A549 (cell line): Measurements from ENCODE around the gene KNDC1. TPM values are rescaled to one million over a fixed set of nuclear protein-coding genes. Genes with fewer than 3 reads are reported as not detected.

Experiments
- ATAC-seq, 2 experiments: fragments of 200-7000 bp in 1 of 2; fragments of >200 bp in 1 of 2; cut with Nextera tagmentation in 1 of 2; cut with Tn5 transposase in 1 of 2; 3 replicates each; pipeline versions ENCODE4 v1.8.0 to v1.9.1; 2018 to 2020; ENCODE audit warnings: mild to moderate bottlenecking in 1 of 2, moderate library complexity in 1 of 2
- CTCF ChIA-PET: fragments of 300-600 bp; sonication (Branson Sonifier 250); formaldehyde crosslinking; extraction: SDS; loops from one replicate; lab custom pipeline; 2021; ENCODE audit warnings: antibody characterized with exemption, inconsistent platforms; lab: Yijun Ruan, JAX
- POLR2A ChIA-PET: fragments of 350-600 bp; formaldehyde crosslinking; extraction: SDS; loops from one replicate; lab custom pipeline; 2021; ENCODE audit warnings: antibody characterized with exemption, inconsistent platforms; lab: Yijun Ruan, JAX
- DNase-seq, 2 experiments: peaks; one replicate each; pipeline versions ENCODE4 v3.0.0 to v3.0.0-alpha.2; 2011 to 2016; ENCODE audit warnings: low read depth in 1 of 2, low spot score in 1 of 2
- FAIRE-seq: peaks from 2 replicates; lab custom pipeline; 2011; peaks lifted over from hg19 to GRCh38; lab: Jason Lieb, UNC
- H3K27ac ChIP-seq, 2 experiments: fragments of >200 bp; sonication (Bioruptor Twin); formaldehyde crosslinking; 3 replicates each; pipeline ENCODE4 v1.5.1; 2016 to 2017
- H3K4me1 ChIP-seq: fragments of >200 bp; sonication (Bioruptor Twin); formaldehyde crosslinking; 3 replicates; pipeline ENCODE4 v1.6.1; 2016
- H3K4me2 ChIP-seq: fragments of >200 bp; sonication (Bioruptor Twin); formaldehyde crosslinking; 3 replicates; pipeline ENCODE4 v1.6.1; 2016
- H3K4me3 ChIP-seq: fragments of >200 bp; sonication (Bioruptor Twin); formaldehyde crosslinking; 3 replicates; pipeline ENCODE4 v1.5.1; 2016
- H3K9me3 ChIP-seq: fragments of >200 bp; sonication (Bioruptor Twin); formaldehyde crosslinking; 3 replicates; pipeline ENCODE4 v1.6.1; 2016
- BHLHE40 ChIP-seq: IDR thresholded peaks from 2 replicates; pipeline ENCODE4 v1.6.1; 2012; ENCODE audit warnings: low read depth, low read length, inconsistent platforms
- CEBPB ChIP-seq, 2 experiments: fragments of >200 bp in 1 of 2; sonication (Bioruptor Twin) in 1 of 2; formaldehyde crosslinking in 1 of 2; IDR thresholded peaks; 2 replicates each; pipeline ENCODE4 v1.6.1; 2012 to 2016
- CHD2 ChIP-seq: fragments of 150-350 bp; IDR thresholded peaks from 2 replicates; pipeline ENCODE4 v1.6.1; 2014; ENCODE audit warnings: low read length; ENCODE audit not compliant: partially characterized antibody
- ELK1 ChIP-seq: fragments of 150-350 bp; IDR thresholded peaks from 2 replicates; pipeline ENCODE4 v1.6.1; 2014; ENCODE audit warnings: low read depth, mild to moderate bottlenecking, low read length
- EP300 ChIP-seq, 2 experiments: fragments of >200 bp; sonication (Bioruptor Twin); formaldehyde crosslinking; IDR thresholded peaks; 2 replicates in 1 of 2; 3 replicates in 1 of 2; pipeline ENCODE4 v1.6.1; 2016 to 2017
- ESRRA ChIP-seq: fragments of 150-350 bp; IDR thresholded peaks from 2 replicates; pipeline ENCODE4 v1.6.1; 2014; ENCODE audit warnings: mild to moderate bottlenecking, low read length, borderline replicate concordance
- FOXS1 ChIP-seq: fragments of 250-450 bp; sonication (Bioruptor Pico); IDR thresholded peaks from 2 replicates; pipeline ENCODE4 v1.5.0; 2020; ENCODE audit warnings: mild to moderate bottlenecking, moderate library complexity
- GATA3 ChIP-seq: IDR thresholded peaks from 2 replicates; pipeline ENCODE4 v1.6.1; 2012; ENCODE audit warnings: borderline replicate concordance
- HDAC2 ChIP-seq: fragments of 200-600 bp; sonication (generic); IDR thresholded peaks from 2 replicates; pipeline ENCODE4 v1.6.1; 2016
- KDM1A ChIP-seq: fragments of 200-600 bp; sonication (generic); IDR thresholded peaks from 2 replicates; pipeline ENCODE4 v1.6.1; 2016; ENCODE audit warnings: low read depth, mild to moderate bottlenecking
- KDM5A ChIP-seq: fragments of 200-600 bp; sonication (generic); IDR thresholded peaks from 2 replicates; pipeline ENCODE4 v1.6.1; 2016; ENCODE audit warnings: antibody characterized with exemption, mild to moderate bottlenecking
- MAFK ChIP-seq: fragments of 450-650 bp; IDR thresholded peaks from 2 replicates; pipeline ENCODE4 v1.6.1; 2014; ENCODE audit not compliant: partially characterized antibody
- MAZ ChIP-seq: fragments of 150-350 bp; IDR thresholded peaks from 2 replicates; pipeline ENCODE4 v1.6.1; 2014; ENCODE audit warnings: antibody characterized with exemption, low read depth, low read length, borderline replicate concordance
- MYC ChIP-seq: IDR thresholded peaks from 2 replicates; pipeline ENCODE4 v1.6.1; 2012; ENCODE audit warnings: mild to moderate bottlenecking, inconsistent platforms, low read length, improper control_type of control experiment, borderline replicate concordance
- RCOR1 ChIP-seq: fragments of 150-350 bp; IDR thresholded peaks from 2 replicates; pipeline ENCODE4 v1.6.1; 2014; ENCODE audit warnings: antibody characterized with exemption, low read length, low read depth
- RFX5 ChIP-seq: fragments of 450-650 bp; IDR thresholded peaks from 2 replicates; pipeline ENCODE4 v1.7.1; 2014; ENCODE audit warnings: antibody characterized with exemption, mild to moderate bottlenecking, moderate library complexity
- SMC3 ChIP-seq: fragments of >200 bp; sonication (Bioruptor Twin); formaldehyde crosslinking; IDR thresholded peaks from 3 replicates; pipeline ENCODE4 v1.6.1; 2018; ENCODE audit warnings: inconsistent platforms
- SREBF2 ChIP-seq: fragments of 450-650 bp; IDR thresholded peaks from 2 replicates; pipeline ENCODE4 v1.6.1; 2014; ENCODE audit warnings: mild to moderate bottlenecking, moderate library complexity
- TP53 ChIP-seq: fragments of 250-450 bp; sonication (Bioruptor Pico); IDR thresholded peaks from 2 replicates; pipeline ENCODE4 v1.5.0; 2021; ENCODE audit warnings: mild to moderate bottlenecking, moderate library complexity
- ZC3H11A ChIP-seq: fragments of 450-650 bp; IDR thresholded peaks from 2 replicates; pipeline ENCODE4 v1.6.1; 2014; ENCODE audit warnings: antibody characterized with exemption, mild to moderate bottlenecking
- ZFP36 ChIP-seq: fragments of 450-650 bp; IDR thresholded peaks from 2 replicates; pipeline ENCODE4 v1.6.1; 2014; ENCODE audit warnings: borderline replicate concordance; ENCODE audit not compliant: partially characterized antibody
- WGBS: methylation state at CpG from one replicate; pipeline ENCODE4 v1.1.6; 2017; ENCODE audit errors: missing lambda C conversion rate; 5-methylcytosine and 5-hydroxymethylcytosine counted together
- polyA plus RNA-seq, 4 experiments: library from polyadenylated mRNA; depleted of rRNA in 3 of 4; stranded (reverse); fragments of >200 nt; fragmentation: RNase III in 1 of 4; extraction: RNeasy Plus Mini Kit Qiagen cat#74134 plus additional on column Dnase treatment in 1 of 4; gene quantifications; 2 replicates in 3 of 4; 3 replicates in 1 of 4; pipeline ENCODE4 v1.2.3, GENCODE V29; 2011 to 2017
- TF ChIP-seq, protein P1 (sequence below): fragments of 200-600 bp; sonication (generic); IDR thresholded peaks from 2 replicates; pipeline ENCODE4 v1.6.1; 2016; ENCODE audit warnings: antibody characterized with exemption, mild to moderate bottlenecking, moderate library complexity
- TF ChIP-seq, protein P2 (sequence below): IDR thresholded peaks from 2 replicates; pipeline ENCODE4 v1.6.1; 2012

The KNDC1 gene
- polyA plus RNA-seq, 2 of the 4 experiments (the other 2 are of a cell fraction): 0.56 to 0.63 TPM

DNA sequence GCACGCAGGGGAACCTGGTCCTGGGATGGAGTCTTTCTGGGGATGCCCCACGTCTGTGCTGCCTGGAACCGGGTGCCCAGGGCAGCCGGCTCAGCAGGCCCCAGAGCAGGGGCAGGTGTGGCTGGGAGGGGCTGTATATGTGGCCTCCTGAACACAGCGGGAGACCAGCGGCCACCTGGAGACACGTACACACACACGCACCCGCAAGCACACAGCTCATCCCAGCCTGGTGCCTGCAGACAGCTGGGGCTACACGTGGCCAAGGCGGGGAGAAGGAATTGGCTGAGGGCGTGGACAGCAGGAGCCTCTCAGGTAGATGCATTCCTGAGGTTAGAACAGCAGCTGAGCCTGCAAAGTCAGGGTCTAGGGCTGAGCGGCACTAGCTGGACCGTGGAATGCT, 102.7 kb downstream of the KNDC1 start:
- ChIA-PET CTCF (interaction anchor here (0.7 to 2.9 kb wide), 5 partner anchors 8 to 119 kb away, joined by 3 to 9 read pairs (median 5); no protein-coding TSS in a partner anchor), POLR2A (no interaction called here)
- no peak for TF ChIP-seq HDAC2
- TF ChIP-seq FOXS1 (CRISPR knock-in tag): no peak
- TF ChIP-seq RFX5: no peak
- no peak for TF ChIP-seq MAFK
- no peak for TF ChIP-seq KDM1A
- TF ChIP-seq ZC3H11A: no peak
- TF ChIP-seq, protein P1, sequence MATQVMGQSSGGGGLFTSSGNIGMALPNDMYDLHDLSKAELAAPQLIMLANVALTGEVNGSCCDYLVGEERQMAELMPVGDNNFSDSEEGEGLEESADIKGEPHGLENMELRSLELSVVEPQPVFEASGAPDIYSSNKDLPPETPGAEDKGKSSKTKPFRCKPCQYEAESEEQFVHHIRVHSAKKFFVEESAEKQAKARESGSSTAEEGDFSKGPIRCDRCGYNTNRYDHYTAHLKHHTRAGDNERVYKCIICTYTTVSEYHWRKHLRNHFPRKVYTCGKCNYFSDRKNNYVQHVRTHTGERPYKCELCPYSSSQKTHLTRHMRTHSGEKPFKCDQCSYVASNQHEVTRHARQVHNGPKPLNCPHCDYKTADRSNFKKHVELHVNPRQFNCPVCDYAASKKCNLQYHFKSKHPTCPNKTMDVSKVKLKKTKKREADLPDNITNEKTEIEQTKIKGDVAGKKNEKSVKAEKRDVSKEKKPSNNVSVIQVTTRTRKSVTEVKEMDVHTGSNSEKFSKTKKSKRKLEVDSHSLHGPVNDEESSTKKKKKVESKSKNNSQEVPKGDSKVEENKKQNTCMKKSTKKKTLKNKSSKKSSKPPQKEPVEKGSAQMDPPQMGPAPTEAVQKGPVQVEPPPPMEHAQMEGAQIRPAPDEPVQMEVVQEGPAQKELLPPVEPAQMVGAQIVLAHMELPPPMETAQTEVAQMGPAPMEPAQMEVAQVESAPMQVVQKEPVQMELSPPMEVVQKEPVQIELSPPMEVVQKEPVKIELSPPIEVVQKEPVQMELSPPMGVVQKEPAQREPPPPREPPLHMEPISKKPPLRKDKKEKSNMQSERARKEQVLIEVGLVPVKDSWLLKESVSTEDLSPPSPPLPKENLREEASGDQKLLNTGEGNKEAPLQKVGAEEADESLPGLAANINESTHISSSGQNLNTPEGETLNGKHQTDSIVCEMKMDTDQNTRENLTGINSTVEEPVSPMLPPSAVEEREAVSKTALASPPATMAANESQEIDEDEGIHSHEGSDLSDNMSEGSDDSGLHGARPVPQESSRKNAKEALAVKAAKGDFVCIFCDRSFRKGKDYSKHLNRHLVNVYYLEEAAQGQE: no peak
- no peak for TF ChIP-seq RCOR1
- no peak for TF ChIP-seq BHLHE40
- TF ChIP-seq, protein P2, sequence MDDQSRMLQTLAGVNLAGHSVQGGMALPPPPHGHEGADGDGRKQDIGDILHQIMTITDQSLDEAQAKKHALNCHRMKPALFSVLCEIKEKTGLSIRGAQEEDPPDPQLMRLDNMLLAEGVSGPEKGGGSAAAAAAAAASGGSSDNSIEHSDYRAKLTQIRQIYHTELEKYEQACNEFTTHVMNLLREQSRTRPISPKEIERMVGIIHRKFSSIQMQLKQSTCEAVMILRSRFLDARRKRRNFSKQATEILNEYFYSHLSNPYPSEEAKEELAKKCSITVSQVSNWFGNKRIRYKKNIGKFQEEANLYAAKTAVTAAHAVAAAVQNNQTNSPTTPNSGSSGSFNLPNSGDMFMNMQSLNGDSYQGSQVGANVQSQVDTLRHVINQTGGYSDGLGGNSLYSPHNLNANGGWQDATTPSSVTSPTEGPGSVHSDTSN: no peak
- no peak for TF ChIP-seq CEBPB (IDR thresholded peaks at IDR 0.05)
- no peak for TF ChIP-seq CHD2
- no peak for TF ChIP-seq EP300 (IDR thresholded peaks at IDR 0.05)
- TF ChIP-seq ESRRA: no peak
- no peak for TF ChIP-seq KDM5A
- no peak for TF ChIP-seq SREBF2
- no peak for TF ChIP-seq GATA3
- TF ChIP-seq MYC: no peak
- FAIRE-seq (no peak), ATAC-seq (no peak), DNase-seq (no peak)
- Histone ChIP-seq H3K4me3 (no peak overlapping the region), H3K9me3 (no peaks in the 10 kb centered on the region), H3K4me1 (peaks cover 56% of the 10 kb centered on the region), H3K4me2 (peak overlapping the region; percentile 72), H3K27ac (no peak overlapping the region)
- WGBS: 84% methylated on average over 12 of the region's 14 CpGs

DNA sequence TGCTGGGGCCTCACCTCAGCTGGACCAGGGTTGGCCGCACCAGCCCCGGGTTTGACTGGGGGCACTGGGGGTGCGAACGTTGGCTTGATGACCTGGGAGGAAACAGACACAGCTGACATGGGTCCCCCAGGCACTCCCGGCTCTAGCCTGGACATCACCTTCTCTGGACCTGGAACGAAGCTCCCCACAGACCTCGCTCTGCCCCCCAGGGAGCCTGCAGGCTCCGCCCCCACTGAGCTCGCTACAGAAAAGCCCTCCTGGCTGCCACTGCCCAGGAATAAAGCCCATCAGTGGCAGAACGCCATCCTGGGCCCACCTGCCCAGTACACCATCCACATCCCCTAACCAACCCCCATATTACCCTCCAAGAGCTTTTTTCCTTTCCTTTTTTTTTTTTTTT, 103.7 kb downstream of the KNDC1 start:
- no peak for ATAC-seq
- H3K9me3 ChIP-seq: no peaks in the 10 kb centered on the region
- no peak for TF ChIP-seq ELK1
- TF ChIP-seq TP53 (CRISPR knock-in tag): no peak
- TF ChIP-seq KDM5A: no peak
- TF ChIP-seq MAZ: no peak
- no peak for TF ChIP-seq ZC3H11A
- no peak for TF ChIP-seq KDM1A
- TF ChIP-seq SMC3: no peak
- TF ChIP-seq ZFP36: no peak
- TF ChIP-seq, all 56 proteins: peak for 0
- DNase-seq (no peak), FAIRE-seq (no peak)
- no peak overlapping the region for H3K27ac ChIP-seq
- peaks cover 46% of the 10 kb centered on the region for H3K4me1 ChIP-seq
- WGBS: 93% methylated on average over 10 of the region's 10 CpGs
- H3K4me2 ChIP-seq: no peak overlapping the region
- ChIA-PET POLR2A (no interaction called here), CTCF (interaction anchor here (1.4 to 2.9 kb wide), 4 partner anchors 11 to 66 kb away, joined by 4 to 9 read pairs (median 6); no protein-coding TSS in a partner anchor)
- no peak overlapping the region for H3K4me3 ChIP-seq
